ENCODE measurements around the gene ZSCAN23. TPM values are rescaled to one million over a fixed set of nuclear protein-coding genes. Genes with fewer than 3 reads are reported as not detected.
"Not testable (repeated sequence)": the region's sequence is repeated elsewhere in the genome, so short reads cannot be mapped to it uniquely, and the experiment has no call there.

The ZSCAN23 gene
- total RNA-seq, 1 experiment from 2014 or later, result 1.1 TPM

DNA sequence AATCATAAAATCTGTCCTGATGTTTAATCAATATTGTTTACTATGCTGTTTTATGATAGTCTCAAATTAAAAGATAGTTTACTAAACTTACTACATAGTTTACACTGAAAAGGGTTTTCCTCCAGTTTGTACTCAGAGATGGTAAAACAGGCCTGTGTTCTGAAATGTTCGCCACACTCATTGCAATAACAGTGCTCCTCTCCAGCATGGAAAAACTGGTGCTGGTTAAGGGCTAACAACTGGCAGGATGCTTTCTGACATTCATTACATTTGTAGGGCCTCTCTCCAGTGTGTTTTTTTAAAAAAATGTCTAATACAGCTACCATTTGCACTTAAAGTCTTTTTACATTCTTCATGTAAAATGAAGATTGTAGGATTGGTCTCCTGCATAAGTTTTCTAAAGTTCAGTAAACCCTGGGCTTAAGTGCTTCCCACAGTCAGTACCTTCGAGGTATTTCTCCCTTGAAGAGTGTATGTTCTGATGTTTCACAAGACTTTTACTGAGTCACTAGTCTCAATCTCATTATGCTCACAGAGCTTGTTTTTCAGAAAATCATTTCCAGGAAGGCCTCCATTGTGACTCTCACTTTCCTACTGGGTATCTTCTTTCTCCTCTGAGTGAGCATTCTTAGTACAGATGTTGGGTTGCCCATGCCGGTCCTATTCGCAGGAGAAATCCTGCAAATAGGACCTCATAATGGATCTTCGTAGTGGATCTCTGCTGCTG, 35.1 kb downstream of the ZSCAN23 start:
- Histone ChIP-seq H3K27me3 (no peaks in the 10 kb centered on the region), H3K9me3 (replicated peaks) (no peaks in the 10 kb centered on the region), H3K27ac (no peak overlapping the region), H3K36me3 (no peaks in the 10 kb centered on the region), H3K4me3 (no peak overlapping the region), H3K4me1 (no peaks in the 10 kb centered on the region)
- no peak for DNase-seq

DNA sequence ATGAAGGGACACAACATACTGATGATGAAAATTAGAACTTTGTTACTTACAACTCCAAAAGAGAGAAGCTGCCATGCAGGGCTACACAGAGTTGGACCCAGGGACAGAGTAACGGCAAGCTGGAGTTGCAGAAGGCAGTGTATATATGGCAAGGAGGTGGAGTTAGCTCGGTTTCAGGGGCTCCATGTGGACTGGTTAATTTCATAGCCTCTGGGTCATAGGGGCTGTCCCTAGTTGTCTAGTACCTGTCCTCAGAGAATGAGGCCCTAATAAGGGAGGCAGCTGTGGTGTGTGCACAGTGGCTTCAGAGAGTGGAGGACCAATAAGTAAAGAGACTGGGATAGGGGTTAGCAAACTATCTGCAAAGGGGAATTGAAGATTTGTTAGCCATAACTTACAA, 35.9 kb downstream of the ZSCAN23 start:
- no peaks in the 10 kb centered on the region for H3K36me3 ChIP-seq
- DNase-seq, result no peak
- no peaks in the 10 kb centered on the region for H3K9me3 ChIP-seq (replicated peaks)
- H3K4me3 ChIP-seq, result no peak overlapping the region
- no peak overlapping the region for H3K27ac ChIP-seq
- H3K4me1 ChIP-seq, result no peaks in the 10 kb centered on the region
- H3K27me3 ChIP-seq, result no peaks in the 10 kb centered on the region

DNA sequence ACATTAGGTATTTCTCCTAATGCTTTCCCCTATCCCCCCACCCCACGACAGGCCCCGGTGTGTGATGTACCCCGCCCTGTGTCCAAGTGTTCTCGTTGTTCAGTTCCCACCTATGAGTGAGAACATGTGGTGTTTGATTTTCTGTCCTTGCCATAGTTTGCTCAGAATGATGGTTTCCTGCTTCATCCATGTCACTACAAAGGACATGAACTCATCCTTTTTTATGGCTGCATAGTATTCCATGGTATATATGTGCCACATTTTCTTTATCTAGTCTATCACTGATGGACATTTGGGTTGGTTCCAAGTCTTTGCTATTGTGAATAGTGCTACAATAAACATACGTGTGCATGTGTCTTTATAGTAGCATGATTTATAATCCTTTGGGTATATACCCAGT, 39.4 kb downstream of the ZSCAN23 start:
- not testable (repeated sequence) for H3K4me3 ChIP-seq; DNase-seq; H3K27me3 ChIP-seq; H3K4me1 ChIP-seq; H3K9me3 ChIP-seq (replicated peaks); H3K36me3 ChIP-seq; H3K27ac ChIP-seq

DNA sequence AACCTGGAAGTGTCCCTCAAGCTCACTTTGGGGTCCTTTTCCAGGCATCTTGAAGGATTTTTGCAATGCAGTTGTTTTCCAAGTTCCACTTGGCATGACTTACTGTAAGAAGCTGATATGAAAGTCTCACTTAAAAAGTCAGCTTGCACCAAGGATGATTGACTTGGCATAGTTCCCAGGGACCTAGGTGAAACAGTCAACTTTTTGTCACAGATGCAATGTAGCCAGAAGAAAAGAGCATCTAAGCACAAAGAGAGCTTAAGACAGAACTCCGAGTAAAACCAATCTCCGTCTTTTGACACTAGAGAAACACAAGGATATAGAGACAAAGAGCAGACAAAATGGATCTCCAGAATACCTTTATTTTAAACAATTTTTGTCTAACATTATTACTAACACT, 41.1 kb downstream of the ZSCAN23 start:
- Histone ChIP-seq H3K4me1 (peaks cover 4% of the 10 kb centered on the region), H3K27me3 (no peaks in the 10 kb centered on the region), H3K4me3 (no peak overlapping the region), H3K27ac (no peak overlapping the region), H3K36me3 (no peaks in the 10 kb centered on the region), H3K9me3 (replicated peaks) (no peaks in the 10 kb centered on the region)
- DNase-seq, result no peak

DNA sequence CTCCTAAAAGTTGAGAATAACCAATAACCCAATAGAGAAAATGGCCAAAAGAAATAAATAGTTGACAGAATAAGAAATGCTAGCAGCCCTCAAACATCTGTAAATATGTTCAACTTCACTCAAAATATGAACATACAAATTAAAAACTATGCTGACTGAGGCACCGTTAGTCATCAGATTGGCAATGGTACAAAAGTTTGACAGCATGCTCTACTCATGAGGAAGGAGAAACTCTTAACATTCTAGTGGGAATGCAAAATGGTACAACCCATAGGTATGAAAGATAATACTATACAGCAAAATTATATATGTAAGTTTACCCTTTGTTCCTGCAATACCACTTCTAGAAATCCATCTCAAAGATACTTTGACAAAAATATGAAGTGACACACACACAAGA, 42.1 kb downstream of the ZSCAN23 start:
- Histone ChIP-seq H3K36me3 (peaks cover 8% of the 10 kb centered on the region), H3K27ac (no peak overlapping the region), H3K4me3 (no peak overlapping the region), H3K4me1 (peaks cover 4% of the 10 kb centered on the region), H3K27me3 (no peaks in the 10 kb centered on the region), H3K9me3 (replicated peaks) (no peaks in the 10 kb centered on the region)
- DNase-seq, result no peak

DNA sequence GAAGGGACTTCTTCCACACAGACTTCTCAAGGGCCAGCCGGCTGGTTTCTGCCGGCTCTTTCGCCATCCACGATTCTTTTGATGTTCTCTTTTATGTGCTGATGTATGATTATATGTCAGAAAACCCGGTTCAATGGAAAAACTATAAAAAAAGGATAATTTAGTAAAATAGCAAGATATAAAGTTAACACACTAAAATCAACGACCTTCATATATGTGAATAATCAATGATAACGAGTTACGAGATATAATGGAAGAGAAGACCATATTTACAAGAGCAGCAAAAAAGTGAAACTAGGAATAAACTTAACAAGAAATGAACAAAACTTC, 43.2 kb downstream of the ZSCAN23 start:
- no peak for DNase-seq
- Histone ChIP-seq H3K27me3 (no peaks in the 10 kb centered on the region), H3K9me3 (replicated peaks) (no peaks in the 10 kb centered on the region), H3K4me3 (peak overlapping the region; percentile 82), H3K36me3 (peaks cover 15% of the 10 kb centered on the region), H3K27ac (peak overlapping the region; percentile 70), H3K4me1 (peaks cover 4% of the 10 kb centered on the region)

DNA sequence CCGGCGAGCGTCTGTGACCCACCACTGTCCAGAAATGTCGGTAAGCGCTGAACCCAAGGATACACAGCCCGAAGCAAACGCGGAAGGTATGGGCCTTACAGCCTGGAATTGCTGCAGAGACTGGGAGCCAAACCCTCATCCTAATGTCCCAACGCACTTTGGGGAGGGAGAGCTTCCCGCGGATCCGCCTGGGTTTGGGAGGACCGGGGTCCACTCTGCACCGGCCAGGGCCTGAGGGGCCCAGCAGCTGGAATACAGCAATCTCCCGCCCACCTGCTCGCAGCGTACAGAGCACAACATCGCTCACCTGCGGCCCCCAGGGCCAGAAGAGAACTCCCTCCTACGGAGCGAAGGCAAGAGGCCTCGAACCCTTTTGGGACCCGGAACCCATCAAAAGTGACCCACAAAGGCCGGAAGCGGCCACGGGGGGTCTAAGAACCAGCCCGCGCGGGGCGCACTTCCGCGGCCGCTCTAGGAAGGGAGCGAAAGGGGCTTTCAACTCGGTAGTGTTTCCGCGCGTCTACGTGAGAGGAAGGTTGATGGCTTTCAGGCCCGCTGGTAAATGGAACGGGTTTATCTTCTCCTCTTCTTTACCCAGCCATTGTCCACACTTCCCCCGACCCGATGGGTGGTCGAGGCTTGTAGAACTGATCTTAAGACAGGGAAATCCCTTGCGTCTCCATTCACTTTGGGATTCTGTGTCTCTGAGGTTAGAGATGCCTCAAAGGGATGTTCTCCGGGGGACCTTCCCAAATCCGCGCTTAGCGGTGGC, 43.8 kb downstream of the ZSCAN23 start, which contains the start of gene ZSCAN12:
Gene ZSCAN12, minus strand, starts transcription at position 398 of the 772 bp plus-strand sequence. CDS start 1,342 bp downstream, outside the sequence.
- H3K4me1 ChIP-seq, result peaks cover 4% of the 10 kb centered on the region
- H3K36me3 ChIP-seq, result peaks cover 15% of the 10 kb centered on the region
- peak within 1 kb of the TSS; percentile 70 for H3K27ac ChIP-seq
- H3K9me3 ChIP-seq (replicated peaks), result no peaks in the 10 kb centered on the region
- peak within 1 kb of the TSS; percentile 82 for H3K4me3 ChIP-seq
- peak; percentile 88 to 93 for DNase-seq
- no peaks in the 10 kb centered on the region for H3K27me3 ChIP-seq

DNA sequence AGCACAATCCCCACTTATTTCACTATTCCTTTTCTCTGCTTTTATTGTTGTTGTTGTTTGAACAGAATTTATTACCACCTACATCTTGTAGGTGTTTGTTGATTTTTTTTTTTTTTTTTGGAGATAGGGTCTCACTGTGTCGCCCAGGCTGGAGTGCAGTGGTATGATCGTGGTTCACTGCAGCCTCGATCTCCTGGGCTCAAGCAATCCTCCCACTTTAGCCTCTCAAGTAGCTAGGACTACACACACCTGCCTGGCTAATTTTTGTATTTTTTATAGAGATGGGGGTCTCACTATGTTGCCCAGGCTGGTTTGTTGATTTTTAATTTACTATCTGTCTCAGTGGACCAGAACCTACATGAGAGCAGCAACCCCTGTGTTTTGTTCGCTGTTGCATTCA, 47.4 kb downstream of the ZSCAN23 start:
- H3K4me1 ChIP-seq, result peaks cover 4% of the 10 kb centered on the region
- no peaks in the 10 kb centered on the region for H3K9me3 ChIP-seq (replicated peaks)
- peaks cover 43% of the 10 kb centered on the region for H3K36me3 ChIP-seq
- no peaks in the 10 kb centered on the region for H3K27me3 ChIP-seq
- no peak for DNase-seq
- no peak overlapping the region for H3K4me3 ChIP-seq
- H3K27ac ChIP-seq, result no peak overlapping the region

DNA sequence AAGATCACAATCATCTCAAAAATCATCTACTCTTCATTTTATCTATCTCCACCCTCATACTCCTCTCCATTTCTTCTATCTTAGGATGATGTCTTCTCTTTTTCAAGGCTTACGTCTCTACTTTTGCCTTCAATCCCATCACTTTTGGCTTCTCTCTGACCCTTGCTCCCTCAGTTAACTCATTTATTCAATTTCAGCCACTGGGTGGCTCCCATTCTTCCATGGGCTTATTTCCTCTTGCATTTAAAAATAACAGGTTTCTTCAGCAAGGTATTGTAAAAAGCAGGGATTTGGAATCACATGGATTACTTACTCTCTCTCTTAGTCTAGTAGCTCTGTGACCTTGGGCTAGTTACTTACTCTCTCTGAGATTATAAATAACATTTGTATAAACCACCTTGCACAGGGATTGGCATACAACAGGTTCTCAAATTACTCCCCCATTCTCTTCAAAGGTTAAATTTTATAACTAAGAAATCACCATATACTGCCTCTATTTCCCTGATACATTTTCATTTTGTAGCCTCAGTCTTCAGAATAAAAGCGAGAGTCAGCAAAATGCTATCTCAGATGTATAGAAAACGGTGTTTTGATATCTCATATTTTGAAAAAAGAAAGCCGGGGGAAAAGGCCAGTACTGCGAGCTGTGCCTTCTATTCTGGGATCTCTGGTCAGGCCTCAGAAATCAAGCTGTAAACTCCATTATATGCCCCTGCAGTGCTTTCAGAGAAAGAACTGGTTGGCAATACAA, 49.2 kb downstream of the ZSCAN23 start:
- Histone ChIP-seq H3K9me3 (replicated peaks) (no peaks in the 10 kb centered on the region), H3K36me3 (peaks cover 59% of the 10 kb centered on the region), H3K27ac (no peak overlapping the region), H3K27me3 (no peaks in the 10 kb centered on the region), H3K4me1 (no peaks in the 10 kb centered on the region), H3K4me3 (no peak overlapping the region)
- no peak for DNase-seq

DNA sequence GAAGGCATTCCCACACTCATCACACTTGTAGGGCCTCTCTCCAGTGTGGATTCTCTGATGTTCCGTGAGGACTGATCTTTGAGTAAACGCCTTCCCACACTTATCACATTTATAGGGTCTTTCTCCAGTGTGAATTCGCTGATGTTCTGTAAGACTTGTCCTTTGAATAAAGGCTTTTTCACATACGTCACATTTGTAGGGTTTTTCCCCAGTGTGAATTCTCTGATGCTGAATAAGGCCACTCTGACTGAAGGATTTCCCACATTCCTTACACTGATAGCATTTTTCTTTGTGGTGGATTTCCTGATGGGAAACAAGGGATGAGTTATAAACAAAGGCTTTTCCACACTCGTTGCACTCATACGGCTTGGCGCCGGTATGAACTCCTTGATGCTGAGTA, 52.6 kb downstream of the ZSCAN23 start:
- Histone ChIP-seq H3K9me3 (replicated peaks) (no peaks in the 10 kb centered on the region), H3K4me1 (no peaks in the 10 kb centered on the region), H3K27me3 (no peaks in the 10 kb centered on the region), H3K36me3 (peaks cover 72% of the 10 kb centered on the region), H3K27ac (no peak overlapping the region), H3K4me3 (no peak overlapping the region)
- no peak for DNase-seq

DNA sequence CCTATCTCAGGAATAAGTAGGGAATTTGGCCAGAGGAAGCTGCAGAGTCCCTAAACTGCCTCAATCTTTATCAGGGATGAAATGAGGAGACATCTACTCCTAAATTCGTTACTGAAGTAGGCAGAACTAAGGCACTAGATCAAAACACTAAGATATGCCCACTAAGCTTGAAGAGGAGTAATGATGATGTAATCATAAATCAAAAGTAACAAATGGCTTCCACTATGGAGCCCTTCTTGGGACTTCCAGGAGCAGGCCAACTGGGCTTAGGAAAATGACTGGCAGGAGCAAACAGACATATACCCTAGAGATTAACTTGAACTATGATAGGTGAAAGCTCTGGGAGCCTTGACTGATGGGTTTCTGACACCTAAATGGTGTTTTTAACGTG, 59.2 kb downstream of the ZSCAN23 start:
- H3K27me3 ChIP-seq, result no peaks in the 10 kb centered on the region
- no peak overlapping the region for H3K27ac ChIP-seq
- peaks cover 61% of the 10 kb centered on the region for H3K36me3 ChIP-seq
- no peak overlapping the region for H3K4me3 ChIP-seq
- H3K9me3 ChIP-seq (replicated peaks), result no peaks in the 10 kb centered on the region
- H3K4me1 ChIP-seq, result no peaks in the 10 kb centered on the region
- no peak for DNase-seq

DNA sequence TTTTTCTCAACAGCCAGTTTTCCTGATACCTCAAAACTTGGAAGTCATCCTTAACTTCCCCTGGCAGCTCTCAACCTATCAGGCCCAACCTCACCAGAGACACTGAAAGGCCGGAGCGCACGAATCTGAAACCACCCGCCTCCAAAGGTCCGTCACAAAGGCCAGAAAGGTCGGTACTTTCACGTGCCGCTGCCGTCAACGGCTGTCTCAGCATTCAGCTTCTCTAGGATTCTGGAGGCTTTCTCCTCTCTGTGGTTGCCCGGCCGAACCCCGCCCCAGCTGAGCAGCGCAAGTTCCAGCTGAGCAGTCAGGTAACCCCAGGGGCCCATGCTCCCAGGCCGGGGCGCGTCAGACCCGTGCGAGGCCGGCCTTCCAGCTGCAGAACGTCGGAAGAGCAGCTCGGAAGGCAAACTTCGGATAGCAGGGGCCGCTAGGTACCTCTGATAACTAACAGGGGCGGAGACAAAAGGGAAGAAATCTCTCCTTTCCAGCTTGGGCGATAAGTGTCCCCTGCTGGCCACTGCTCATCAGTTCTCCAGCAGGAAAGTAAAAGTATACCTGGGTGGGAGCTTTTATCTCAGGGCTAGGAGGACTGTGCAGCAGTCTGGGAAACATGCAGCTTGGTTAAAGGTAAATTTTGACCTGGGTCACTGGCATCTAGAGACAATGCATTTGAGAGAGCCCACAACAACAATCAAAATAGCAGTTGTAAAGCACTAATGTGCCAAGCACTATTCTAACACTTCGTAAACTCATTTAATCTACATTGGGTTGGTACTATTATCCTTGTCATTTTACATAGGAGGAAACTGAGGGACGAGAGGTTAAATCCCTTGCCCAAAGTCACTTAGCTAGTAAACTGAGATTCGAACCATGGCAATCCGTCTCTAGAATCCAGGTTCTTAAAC, 59.8 kb downstream of the ZSCAN23 start:
- H3K27ac ChIP-seq, result no peak overlapping the region

More for the DNA sequence above, 59.8 kb downstream of the ZSCAN23 start:
- peaks cover 61% of the 10 kb centered on the region for H3K36me3 ChIP-seq
- no peaks in the 10 kb centered on the region; the same call in 1 of the 2 replicates for H3K27me3 ChIP-seq
- no peak overlapping the region for H3K4me3 ChIP-seq
- no peaks in the 10 kb centered on the region for H3K4me1 ChIP-seq
- H3K9me3 ChIP-seq (replicated peaks), result no peaks in the 10 kb centered on the region; the same call in 1 of the 2 replicates
- no peak for DNase-seq
